Mesenchymal stem cell (in vitro differentiated cells and primary cell): ENCODE results near the gene TAMM41. TPM values are rescaled to one million over a fixed set of nuclear protein-coding genes. Genes with fewer than 3 reads are reported as not detected.
"Not testable (repeated sequence)": the region's sequence is repeated elsewhere in the genome, so short reads cannot be mapped to it uniquely, and the experiment has no call there.

ENCODE experiments used
- DNase-seq: peaks from one replicate; pipeline ENCODE4 v3.0.0-alpha.2; 2013
- H2AFZ ChIP-seq: one replicate; pipeline ENCODE4 v1.6.1; 2013; ENCODE audit warnings: low read depth, mild to moderate bottlenecking, control low read depth, inconsistent platforms, low read length, moderate library complexity
- H2AK5ac ChIP-seq: 2 replicates; pipeline ENCODE4 v1.6.1; 2013; ENCODE audit warnings: low read length, moderate library complexity, mild to moderate bottlenecking, inconsistent platforms; ENCODE audit not compliant: severe bottlenecking
- H2BK120ac ChIP-seq: one replicate; pipeline ENCODE4 v1.6.1; 2013; ENCODE audit warnings: low read depth, mild to moderate bottlenecking, inconsistent platforms, low read length, moderate library complexity
- H2BK12ac ChIP-seq, 2 experiments: one replicate each; pipeline ENCODE4 v1.6.1; 2013; ENCODE audit warnings: inconsistent platforms in 2 of 2, low read length in 2 of 2, mild to moderate bottlenecking in 2 of 2, moderate library complexity in 2 of 2, control low read depth in 1 of 2
- H2BK15ac ChIP-seq: one replicate; pipeline ENCODE4 v1.6.1; 2013; ENCODE audit warnings: mild to moderate bottlenecking, low read depth, inconsistent platforms; ENCODE audit not compliant: poor library complexity, severe bottlenecking
- H2BK5ac ChIP-seq: 2 replicates; pipeline ENCODE4 v1.6.1; 2013; ENCODE audit warnings: low read depth, mild to moderate bottlenecking, low read length, control low read depth, inconsistent platforms; ENCODE audit not compliant: poor library complexity, severe bottlenecking
- H3K14ac ChIP-seq, 2 experiments: one replicate each; pipeline ENCODE4 v1.6.1; 2013; ENCODE audit warnings: inconsistent platforms in 2 of 2, low read length in 2 of 2, control low read depth in 1 of 2, mild to moderate bottlenecking in 1 of 2, moderate library complexity in 1 of 2
- H3K18ac ChIP-seq, 2 experiments: one replicate each; pipeline ENCODE4 v1.6.1; 2013; ENCODE audit warnings: inconsistent platforms in 2 of 2, low read length in 2 of 2, control low read depth in 1 of 2, low read depth in 1 of 2, mild to moderate bottlenecking in 1 of 2
- H3K23ac ChIP-seq, 2 experiments: one replicate each; pipeline ENCODE4 v1.6.1; 2013; ENCODE audit warnings: inconsistent platforms in 2 of 2, low read length in 2 of 2, mild to moderate bottlenecking in 2 of 2, moderate library complexity in 2 of 2, control low read depth in 1 of 2
- H3K27ac ChIP-seq: 2 replicates; pipeline ENCODE4 v1.5.1; 2013; ENCODE audit warnings: mild to moderate bottlenecking, moderate library complexity, low read length, control low read depth, inconsistent platforms; ENCODE audit not compliant: poor library complexity, severe bottlenecking
- H3K27me3 ChIP-seq, 2 experiments: 2 replicates each; pipeline versions ENCODE4 v1.6.1 to v1.7.0; 2013; ENCODE audit warnings: low read length in 2 of 2, mild to moderate bottlenecking in 2 of 2, moderate library complexity in 2 of 2, control low read depth in 1 of 2, inconsistent platforms in 1 of 2; ENCODE audit not compliant: control insufficient read depth in 1 of 2, insufficient read depth in 1 of 2
- H3K36me3 ChIP-seq, 2 experiments: 2 replicates each; pipeline versions ENCODE4 v1.6.1 to v1.7.0; 2013; ENCODE audit warnings: low read length in 2 of 2, control low read depth in 1 of 2, inconsistent platforms in 1 of 2, low read depth in 1 of 2, mild to moderate bottlenecking in 1 of 2; ENCODE audit not compliant: insufficient read depth in 2 of 2, control insufficient read depth in 1 of 2
- H3K4ac ChIP-seq, 2 experiments: one replicate each; pipeline ENCODE4 v1.6.1; 2013; ENCODE audit warnings: inconsistent platforms in 2 of 2, low read length in 2 of 2, mild to moderate bottlenecking in 2 of 2, moderate library complexity in 2 of 2, control low read depth in 1 of 2, low read depth in 1 of 2
- H3K4me1 ChIP-seq: 2 replicates; pipeline ENCODE4 v1.6.1; 2013; ENCODE audit warnings: low read depth, low read length, control low read depth; ENCODE audit not compliant: control insufficient read depth, insufficient read depth
- H3K4me2 ChIP-seq: 2 replicates; pipeline ENCODE4 v1.6.1; 2013; ENCODE audit warnings: low read length, mild to moderate bottlenecking, inconsistent platforms; ENCODE audit not compliant: poor library complexity, severe bottlenecking
- H3K4me3 ChIP-seq, 2 experiments: 2 replicates each; pipeline versions ENCODE4 v1.5.1 to v1.7.0; 2013; ENCODE audit warnings: low read length in 2 of 2, mild to moderate bottlenecking in 2 of 2, control low read depth in 1 of 2, low read depth in 1 of 2; ENCODE audit not compliant: insufficient read depth in 1 of 2
- H3K79me1 ChIP-seq: replicated peaks from 2 replicates; pipeline ENCODE4 v1.6.1; 2013; ENCODE audit warnings: mild to moderate bottlenecking, control low read depth, low read length, inconsistent platforms; ENCODE audit not compliant: poor library complexity, severe bottlenecking
- H3K9ac ChIP-seq: 2 replicates; pipeline ENCODE4 v1.7.0; 2013; ENCODE audit warnings: mild to moderate bottlenecking, low read length, moderate library complexity
- H3K9me3 ChIP-seq: 2 replicates; pipeline ENCODE4 v1.7.0; 2013; ENCODE audit warnings: mild to moderate bottlenecking, low read length; ENCODE audit not compliant: control insufficient read depth
- H4K8ac ChIP-seq: one replicate; pipeline ENCODE4 v1.6.1; 2013; ENCODE audit warnings: inconsistent platforms, mild to moderate bottlenecking, low read length, moderate library complexity
- H4K91ac ChIP-seq: one replicate; pipeline ENCODE4 v1.6.1; 2013; ENCODE audit warnings: mild to moderate bottlenecking, low read length, inconsistent platforms
- WGBS: methylation state at CpG from one replicate; pipeline ENCODE4 v1.1.7; 2013; ENCODE audit warnings: mixed read lengths; 5-methylcytosine and 5-hydroxymethylcytosine counted together
- polyA plus RNA-seq, 2 experiments: library from polyadenylated mRNA; stranded (reverse); fragments of 200-250 nt; gene quantifications; one replicate each; pipeline ENCODE4 v1.2.3, GENCODE V29; 2013

Gene TAMM41
- 12.5 TPM for polyA plus RNA-seq (2013, experiment 1 of 2)
- 13.9 TPM for polyA plus RNA-seq (2013, experiment 2 of 2)

GRCh38 chr3:11846281-11847266 lies at the start of gene TAMM41:
TAMM41 (minus strand) TSS chr3:11846885; CDS start chr3:11846636, 249 bp downstream.
- Histone ChIP-seq H2BK120ac (no peak within 1 kb of the TSS), H3K27me3 (peaks cover under 1 to 5% of the 10 kb centered on the region in 2 experiments), H3K4me3 (peak within 1 kb of the TSS; percentile 90 to 99), H3K9me3 (no peaks in the 10 kb centered on the region), H2AK5ac (no peak within 1 kb of the TSS), H3K27ac (peak within 1 kb of the TSS; percentile 65), H3K14ac (peak within 1 kb of the TSS in 1 of 2 experiments; percentile 68), H3K36me3 (peaks cover 19 to 27% of the 10 kb centered on the region in 2 experiments), H4K8ac (peak within 1 kb of the TSS; percentile 96), H3K4me1 (peaks cover 2% of the 10 kb centered on the region), H3K79me1 (peaks cover 12% of the 10 kb centered on the region), H2BK12ac (no peak within 1 kb of the TSS), H2BK15ac (no peak within 1 kb of the TSS), H3K9ac (peak within 1 kb of the TSS; percentile 96), H3K4ac (peak within 1 kb of the TSS; percentile 5 to 80), H3K23ac (peak within 1 kb of the TSS in 1 of 2 experiments; percentile 48), H2AFZ (peak within 1 kb of the TSS; percentile 78), H3K4me2 (peak within 1 kb of the TSS; percentile 68), H3K18ac (peak within 1 kb of the TSS; percentile 55 to 96), H2BK5ac (peak within 1 kb of the TSS; percentile 63), H4K91ac (peak within 1 kb of the TSS; percentile 81)
- DNase-seq, result peak; percentile 91
- WGBS, result 3% methylated on average over 65 of the region's 71 CpGs

- Histone ChIP-seq H3K4me2 (no peak overlapping the region), H2BK120ac (no peak overlapping the region)
Observed at GRCh38 chr3:11878837-11879236, 32.2 kb upstream of the TAMM41 start.

GRCh38 chr3:11874707-11875106 lies 28.0 kb upstream of the TAMM41 start:
- no CpG with 5 or more reads among the region's 1 CpG for WGBS
- H3K4me2 ChIP-seq, result not testable (repeated sequence)

More at GRCh38 chr3:11878837-11879236, 32.2 kb upstream of the TAMM41 start:
- Histone ChIP-seq H4K91ac (no peak overlapping the region), H4K8ac (no peak overlapping the region), H3K9me3 (no peaks in the 10 kb centered on the region), H3K23ac (no peak overlapping the region), H2AFZ (no peak overlapping the region), H2AK5ac (no peak overlapping the region), H3K4ac (no peak overlapping the region), H3K79me1 (no peaks in the 10 kb centered on the region), H3K18ac (no peak overlapping the region), H3K36me3 (no peaks in the 10 kb centered on the region), H2BK5ac (no peak overlapping the region), H2BK12ac (no peak overlapping the region), H3K9ac (no peak overlapping the region), H2BK15ac (no peak overlapping the region), H3K14ac (no peak overlapping the region), H3K4me1 (no peaks in the 10 kb centered on the region), H3K4me3 (no peak overlapping the region), H3K27me3 (no peaks in the 10 kb centered on the region), H3K27ac (no peak overlapping the region)
- DNase-seq, result no peak
- WGBS, result 66% methylated on average over 4 of the region's 5 CpGs

GRCh38 chr3:11863739-11864138 lies 17.1 kb upstream of the TAMM41 start:
- not testable (repeated sequence) for H3K79me1 ChIP-seq, DNase-seq, H3K18ac ChIP-seq, H2BK120ac ChIP-seq, H3K36me3 ChIP-seq, H3K23ac ChIP-seq, H2BK5ac ChIP-seq, H2AK5ac ChIP-seq, H2BK15ac ChIP-seq, H4K8ac ChIP-seq, H2AFZ ChIP-seq, H3K4me1 ChIP-seq, H3K4me3 ChIP-seq, H3K27me3 ChIP-seq, H4K91ac ChIP-seq, H3K9me3 ChIP-seq, H3K14ac ChIP-seq, H3K4me2 ChIP-seq, H3K9ac ChIP-seq, H3K27ac ChIP-seq, H3K4ac ChIP-seq, H2BK12ac ChIP-seq
- no CpG with 5 or more reads among the region's 1 CpG for WGBS

More at GRCh38 chr3:11874707-11875106, 28.0 kb upstream of the TAMM41 start:
- not testable (repeated sequence) for H3K9ac ChIP-seq, H2BK5ac ChIP-seq, H3K14ac ChIP-seq, H3K36me3 ChIP-seq, H3K23ac ChIP-seq, H3K4ac ChIP-seq, H2AK5ac ChIP-seq, H2BK15ac ChIP-seq, H2BK120ac ChIP-seq, DNase-seq, H4K8ac ChIP-seq, H3K18ac ChIP-seq, H3K79me1 ChIP-seq, H3K27ac ChIP-seq, H4K91ac ChIP-seq, H3K9me3 ChIP-seq, H2BK12ac ChIP-seq, H2AFZ ChIP-seq, H3K4me3 ChIP-seq, H3K4me1 ChIP-seq, H3K27me3 ChIP-seq
